WI38 (cell line): ENCODE measurements around the gene RDH13.

ENCODE experiments used
- H3K4me3 ChIP-seq: 2 replicates; pipeline ENCODE4 v1.5.1; 2011; ENCODE audit warnings: low read depth, mild to moderate bottlenecking, control low read depth, low read length
- TF ChIP-seq, protein P1 (sequence below): IDR thresholded peaks from 2 replicates; pipeline ENCODE4 v1.5.1; 2012; ENCODE audit warnings: low read depth, mild to moderate bottlenecking, control low read depth, low read length

The RDH13 gene

DNA sequence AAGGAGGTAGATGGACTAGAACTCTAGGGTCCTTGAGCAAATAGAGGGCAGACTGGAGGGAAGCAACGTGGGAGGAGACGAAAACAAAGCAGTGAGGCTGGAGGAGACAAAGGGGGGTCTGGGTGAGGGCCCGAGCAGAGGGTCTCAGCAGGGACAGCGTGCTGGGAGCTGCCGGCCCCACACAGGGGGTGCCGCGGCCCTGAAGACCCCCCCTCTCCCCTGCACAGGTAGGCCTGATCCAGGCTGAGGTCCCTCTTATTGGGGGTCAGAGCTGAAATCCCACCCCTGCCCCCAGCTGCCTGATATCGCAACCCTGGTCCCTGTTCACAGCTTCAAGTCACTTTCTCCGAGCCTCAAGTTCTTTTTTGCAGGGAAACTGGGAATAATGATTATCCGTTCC lies 21.5 kb upstream of the RDH13 start:
- TF ChIP-seq, protein P1, sequence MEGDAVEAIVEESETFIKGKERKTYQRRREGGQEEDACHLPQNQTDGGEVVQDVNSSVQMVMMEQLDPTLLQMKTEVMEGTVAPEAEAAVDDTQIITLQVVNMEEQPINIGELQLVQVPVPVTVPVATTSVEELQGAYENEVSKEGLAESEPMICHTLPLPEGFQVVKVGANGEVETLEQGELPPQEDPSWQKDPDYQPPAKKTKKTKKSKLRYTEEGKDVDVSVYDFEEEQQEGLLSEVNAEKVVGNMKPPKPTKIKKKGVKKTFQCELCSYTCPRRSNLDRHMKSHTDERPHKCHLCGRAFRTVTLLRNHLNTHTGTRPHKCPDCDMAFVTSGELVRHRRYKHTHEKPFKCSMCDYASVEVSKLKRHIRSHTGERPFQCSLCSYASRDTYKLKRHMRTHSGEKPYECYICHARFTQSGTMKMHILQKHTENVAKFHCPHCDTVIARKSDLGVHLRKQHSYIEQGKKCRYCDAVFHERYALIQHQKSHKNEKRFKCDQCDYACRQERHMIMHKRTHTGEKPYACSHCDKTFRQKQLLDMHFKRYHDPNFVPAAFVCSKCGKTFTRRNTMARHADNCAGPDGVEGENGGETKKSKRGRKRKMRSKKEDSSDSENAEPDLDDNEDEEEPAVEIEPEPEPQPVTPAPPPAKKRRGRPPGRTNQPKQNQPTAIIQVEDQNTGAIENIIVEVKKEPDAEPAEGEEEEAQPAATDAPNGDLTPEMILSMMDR: no peak
- no peak overlapping the region for H3K4me3 ChIP-seq

DNA sequence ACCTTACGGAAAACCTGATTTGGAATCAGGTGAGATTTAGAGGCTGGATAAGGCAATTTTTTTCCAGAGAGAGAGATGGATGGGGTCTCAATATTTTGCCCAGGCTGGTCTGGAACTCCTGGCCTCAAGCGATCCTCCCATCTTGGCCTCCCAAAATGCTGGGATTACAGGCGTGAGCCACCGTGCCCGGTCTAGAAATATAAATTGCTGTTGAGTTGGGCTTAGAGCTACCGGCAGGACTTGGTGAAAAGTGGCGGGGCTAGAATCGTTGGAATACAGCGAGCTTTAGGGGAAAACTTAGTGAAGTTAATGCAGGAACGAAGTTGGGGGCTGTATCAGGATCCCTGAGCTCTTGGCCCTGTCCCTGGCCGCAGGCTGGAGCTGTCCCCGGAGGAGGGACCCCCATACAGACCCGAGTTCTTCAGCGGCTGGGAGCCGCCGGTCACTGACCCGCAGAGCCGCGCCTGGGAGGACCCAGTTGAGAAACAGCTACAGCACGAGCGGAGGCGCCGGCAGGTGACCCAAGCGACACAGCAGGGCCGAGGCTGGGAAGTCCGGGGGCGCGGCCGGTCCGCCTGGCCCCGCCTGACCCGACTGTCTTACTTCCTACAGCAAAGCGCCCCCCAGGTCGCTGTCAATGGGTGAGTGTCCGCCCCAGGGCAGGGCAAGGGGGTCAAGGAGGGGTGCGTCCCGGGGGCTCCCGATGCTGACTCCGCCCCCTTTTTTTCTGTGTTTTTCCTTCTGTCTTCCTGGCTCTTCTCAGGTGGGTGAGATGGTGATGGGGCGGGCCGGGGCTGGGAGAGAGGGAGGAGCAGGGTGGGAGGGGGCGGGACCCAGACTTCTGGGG lies 20.3 kb upstream of the RDH13 start:
- H3K4me3 ChIP-seq: no peak overlapping the region
- TF ChIP-seq, protein P1: no peak

DNA sequence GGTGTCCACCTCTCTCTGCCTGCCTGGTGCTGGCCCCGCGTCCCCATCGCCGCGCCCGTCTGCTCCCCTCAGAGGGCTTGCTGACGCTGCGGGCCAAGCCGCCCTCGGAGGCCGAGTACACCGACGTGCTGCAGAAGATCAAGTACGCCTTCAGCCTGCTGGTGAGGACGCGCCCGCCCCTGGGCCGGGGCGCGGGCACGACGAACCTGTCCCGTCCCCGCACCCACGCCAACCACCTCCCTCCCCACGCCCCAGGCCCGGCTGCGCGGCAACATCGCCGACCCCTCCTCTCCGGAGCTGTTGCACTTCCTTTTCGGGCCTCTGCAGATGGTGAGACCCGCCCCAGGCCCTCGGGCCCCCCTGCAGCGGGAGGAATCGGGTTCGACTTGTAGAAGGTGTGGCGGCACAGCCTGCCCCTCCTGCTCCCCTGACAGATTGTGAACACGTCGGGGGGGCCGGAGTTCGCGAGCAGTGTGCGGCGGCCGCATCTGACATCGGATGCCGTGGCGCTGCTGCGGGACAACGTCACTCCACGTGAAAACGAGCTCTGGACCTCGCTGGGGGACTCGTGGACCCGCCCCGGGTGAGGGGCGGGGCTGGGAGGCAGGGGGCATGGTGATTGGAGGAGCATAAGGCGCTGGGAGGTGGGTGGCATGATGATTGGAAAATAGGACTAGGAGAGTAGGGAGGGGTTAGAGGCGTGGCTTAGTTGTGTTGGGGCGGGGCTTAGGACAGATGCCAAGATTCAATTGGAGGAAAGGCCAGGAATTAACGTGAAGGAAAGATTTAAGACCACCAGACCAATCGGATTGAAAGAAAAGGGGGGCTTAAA lies 19.3 kb upstream of the RDH13 start:
- H3K4me3 ChIP-seq: no peak overlapping the region
- TF ChIP-seq, protein P1: no peak

DNA sequence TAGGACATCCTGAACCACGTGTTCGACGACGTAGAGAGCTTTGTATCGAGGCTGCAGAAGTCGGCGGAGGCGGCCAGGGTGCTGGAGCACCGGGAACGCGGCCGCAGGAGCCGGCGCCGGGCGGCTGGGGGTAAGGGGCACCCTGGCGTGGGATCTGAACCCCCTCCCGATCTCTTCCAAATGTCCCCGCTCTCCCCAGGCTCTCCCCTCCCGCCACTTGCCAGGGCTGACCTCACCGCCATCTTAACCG lies 18.7 kb upstream of the RDH13 start:
- TF ChIP-seq, protein P1: no peak
- H3K4me3 ChIP-seq: no peak overlapping the region; the same call in 1 of the 2 replicates

DNA sequence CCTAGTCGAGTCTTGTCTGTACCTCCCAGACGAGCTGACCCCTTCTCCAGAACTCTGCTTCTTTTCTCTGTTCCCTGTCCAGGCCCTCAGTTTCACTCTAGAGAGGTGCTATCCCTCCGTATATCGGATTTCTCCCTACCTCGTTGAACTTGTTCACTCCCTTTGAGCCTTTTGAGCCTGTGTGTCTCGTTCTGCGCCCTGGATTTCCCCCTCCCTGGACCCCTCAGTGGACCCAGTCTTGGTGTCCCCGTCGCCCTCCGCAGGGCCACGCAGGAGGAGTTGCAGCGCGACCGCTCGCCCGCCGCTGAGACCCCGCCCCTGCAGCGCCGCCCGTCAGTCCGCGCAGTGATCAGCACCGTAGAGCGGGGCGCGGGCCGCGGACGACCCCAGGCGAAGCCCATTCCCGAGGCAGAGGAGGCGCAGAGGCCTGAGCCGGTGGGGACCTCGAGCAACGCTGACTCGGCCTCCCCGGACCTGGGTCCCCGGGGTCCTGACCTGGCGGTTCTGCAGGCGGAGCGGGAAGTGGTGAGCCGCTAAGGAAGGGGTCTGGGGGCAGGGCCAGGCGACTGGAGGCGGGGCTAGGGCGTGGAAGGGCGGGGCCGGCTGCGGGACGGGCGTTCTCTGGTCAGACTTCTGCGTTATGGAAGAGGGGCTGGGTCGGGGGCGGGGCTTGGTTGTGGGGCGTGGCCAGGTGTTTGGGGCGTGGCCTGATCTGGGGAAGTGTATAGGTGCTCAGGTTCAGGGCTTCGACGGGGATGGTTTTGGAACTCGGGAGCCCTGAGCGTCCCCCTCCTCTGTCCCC lies 18.2 kb upstream of the RDH13 start:
- peak overlapping the region; percentile 55 for H3K4me3 ChIP-seq
- TF ChIP-seq, protein P1: no peak

DNA sequence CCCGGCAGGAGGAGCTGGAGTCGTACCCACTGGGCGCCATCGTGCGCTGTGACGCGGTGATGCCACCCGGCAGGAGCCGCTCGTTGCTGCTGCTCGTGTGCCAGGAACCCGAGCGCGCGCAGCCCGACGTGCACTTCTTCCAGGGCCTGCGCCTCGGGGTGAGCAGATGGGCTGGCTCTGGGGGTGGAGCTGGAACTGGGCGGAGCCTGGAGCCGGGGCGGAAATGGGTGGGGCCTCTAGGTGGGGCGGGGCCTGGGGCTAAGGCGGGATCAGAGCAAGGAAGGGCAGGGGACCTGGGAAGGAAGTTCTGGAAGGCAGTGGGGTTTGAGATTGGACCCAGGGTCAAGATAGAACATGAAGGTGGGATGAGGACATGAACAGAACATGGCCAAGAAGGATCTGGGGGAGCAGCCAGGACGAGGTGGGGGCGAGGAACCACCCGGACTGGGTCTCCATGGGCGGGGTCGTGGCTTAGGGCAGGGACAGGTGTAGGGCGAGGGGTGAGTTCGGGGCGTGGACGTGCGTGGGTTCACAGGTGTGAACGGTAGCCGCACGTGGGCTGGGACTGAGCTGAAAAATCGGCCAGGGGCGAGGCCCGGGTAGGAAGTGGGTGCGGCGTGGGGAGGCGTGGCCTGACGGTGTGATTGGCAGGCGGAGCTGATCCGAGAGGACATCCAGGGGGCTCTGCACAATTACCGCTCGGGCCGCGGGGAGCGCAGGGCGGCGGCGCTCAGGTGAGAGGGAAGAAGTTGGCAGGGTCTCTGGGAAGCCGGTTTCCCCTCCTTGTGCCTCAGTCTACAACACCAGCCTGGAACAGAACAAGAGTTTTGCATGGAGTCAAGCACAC lies 17.4 kb upstream of the RDH13 start:
- peak overlapping the region; percentile 55 for H3K4me3 ChIP-seq
- TF ChIP-seq, protein P1: no peak
